ENCODE data around the gene TNFRSF14. TPM values are rescaled to one million over a fixed set of nuclear protein-coding genes. Genes with fewer than 3 reads are reported as not detected.

Gene TNFRSF14
- total and polyA plus RNA-seq, 9 of the 15 experiments (the other 6 are each of a cell fraction or from before 2014, with no cell fraction given): 0.11 to 2.3 (median 0.68) TPM; not detected in 2

GRCh38 chr1:2586154-2587070 lies 30.2 kb downstream of the TNFRSF14 start, which contains the start of gene PRXL2B (continued):
- no peak for TF ChIP-seq GTF2B (IDR thresholded peaks at IDR 0.05; ENCODE audit: extremely low read depth, insufficient read length)
- TF ChIP-seq, protein P1, sequence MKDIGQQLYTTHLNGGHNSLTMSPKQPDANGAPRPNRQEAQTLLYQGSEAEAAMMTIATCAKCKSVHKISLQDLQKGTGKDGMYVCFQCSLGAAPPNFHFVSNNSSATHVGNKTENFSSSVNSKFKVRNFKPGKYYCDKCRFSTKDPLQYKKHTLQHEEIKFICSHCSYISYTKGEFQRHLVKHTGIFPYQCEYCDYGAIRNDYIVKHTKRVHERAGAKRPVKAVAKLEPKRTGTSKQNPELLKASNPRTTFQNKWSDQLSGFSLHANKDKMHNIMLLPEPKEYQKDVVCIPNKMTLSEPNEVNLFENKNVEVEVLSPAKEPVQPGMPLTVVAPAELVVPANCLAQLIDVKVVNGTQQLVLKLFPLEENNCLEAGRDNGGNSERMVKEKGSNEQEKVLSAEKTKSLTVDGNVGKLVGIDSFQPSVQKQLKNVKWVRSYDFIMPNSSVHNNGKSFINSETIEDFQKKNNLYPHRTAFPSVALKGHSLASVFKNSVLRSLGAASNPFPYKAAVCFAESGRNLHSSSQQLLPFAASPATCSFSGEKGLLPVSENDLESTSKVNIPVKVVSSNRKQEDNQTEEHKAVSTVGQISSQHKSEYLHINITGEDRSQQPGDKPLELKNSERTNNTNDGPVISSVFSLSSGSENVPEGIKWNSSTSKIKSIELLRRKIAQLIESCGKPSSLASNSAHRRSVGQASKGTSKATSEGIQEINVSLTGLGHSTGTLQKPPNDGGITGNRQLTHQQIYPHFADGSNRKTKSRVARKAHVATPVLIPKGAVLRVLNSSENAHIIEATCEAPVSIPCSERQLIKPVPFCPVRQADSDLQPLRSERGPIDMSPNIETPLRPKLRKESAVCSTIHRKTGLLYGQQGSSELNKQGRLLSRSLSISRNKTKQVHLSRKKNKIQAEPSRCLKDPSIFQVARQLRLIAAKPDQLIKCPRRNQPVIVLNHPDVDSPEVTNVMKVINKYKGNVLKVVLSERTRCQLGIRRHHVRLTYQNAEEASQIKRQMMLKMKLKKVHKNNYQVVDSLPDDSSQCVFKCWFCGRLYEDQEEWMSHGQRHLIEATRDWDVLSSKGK (CRISPR knock-in tag; IDR thresholded peaks at IDR 0.05): no peak
- TF ChIP-seq NFATC3 (IDR thresholded peaks at IDR 0.05): no peak
- TF ChIP-seq LARP7 (IDR thresholded peaks at IDR 0.05): no peak
- no peak for TF ChIP-seq TGIF2 (CRISPR knock-in tag; IDR thresholded peaks at IDR 0.05)
- TF ChIP-seq, protein P2, sequence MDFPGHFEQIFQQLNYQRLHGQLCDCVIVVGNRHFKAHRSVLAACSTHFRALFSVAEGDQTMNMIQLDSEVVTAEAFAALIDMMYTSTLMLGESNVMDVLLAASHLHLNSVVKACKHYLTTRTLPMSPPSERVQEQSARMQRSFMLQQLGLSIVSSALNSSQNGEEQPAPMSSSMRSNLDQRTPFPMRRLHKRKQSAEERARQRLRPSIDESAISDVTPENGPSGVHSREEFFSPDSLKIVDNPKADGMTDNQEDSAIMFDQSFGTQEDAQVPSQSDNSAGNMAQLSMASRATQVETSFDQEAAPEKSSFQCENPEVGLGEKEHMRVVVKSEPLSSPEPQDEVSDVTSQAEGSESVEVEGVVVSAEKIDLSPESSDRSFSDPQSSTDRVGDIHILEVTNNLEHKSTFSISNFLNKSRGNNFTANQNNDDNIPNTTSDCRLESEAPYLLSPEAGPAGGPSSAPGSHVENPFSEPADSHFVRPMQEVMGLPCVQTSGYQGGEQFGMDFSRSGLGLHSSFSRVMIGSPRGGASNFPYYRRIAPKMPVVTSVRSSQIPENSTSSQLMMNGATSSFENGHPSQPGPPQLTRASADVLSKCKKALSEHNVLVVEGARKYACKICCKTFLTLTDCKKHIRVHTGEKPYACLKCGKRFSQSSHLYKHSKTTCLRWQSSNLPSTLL (IDR thresholded peaks at IDR 0.05): no peak
- 0 out of 2 replicates have a peak, but pooled peaks have one; percentile 12 for TF ChIP-seq MBD2 (IDR thresholded peaks at IDR 0.05; ENCODE audit: borderline replicate concordance, low read depth)
- no peak for TF ChIP-seq EHMT2 (IDR thresholded peaks at IDR 0.05)
- TF ChIP-seq SMAD1 (IDR thresholded peaks at IDR 0.05; ENCODE audit: low read depth, low read length, partially characterized antibody): peak; percentile 42
- TF ChIP-seq MAFK (IDR thresholded peaks at IDR 0.05; ENCODE audit: low read length): no peak
- TF ChIP-seq HNRNPK (IDR thresholded peaks at IDR 0.05; ENCODE audit: low read depth, low read length, poor library complexity, severe bottlenecking): peak; percentile 5
- TF ChIP-seq ZNF175 (CRISPR knock-in tag; IDR thresholded peaks at IDR 0.05; ENCODE audit: low read depth): no peak
- TF ChIP-seq, protein P3, sequence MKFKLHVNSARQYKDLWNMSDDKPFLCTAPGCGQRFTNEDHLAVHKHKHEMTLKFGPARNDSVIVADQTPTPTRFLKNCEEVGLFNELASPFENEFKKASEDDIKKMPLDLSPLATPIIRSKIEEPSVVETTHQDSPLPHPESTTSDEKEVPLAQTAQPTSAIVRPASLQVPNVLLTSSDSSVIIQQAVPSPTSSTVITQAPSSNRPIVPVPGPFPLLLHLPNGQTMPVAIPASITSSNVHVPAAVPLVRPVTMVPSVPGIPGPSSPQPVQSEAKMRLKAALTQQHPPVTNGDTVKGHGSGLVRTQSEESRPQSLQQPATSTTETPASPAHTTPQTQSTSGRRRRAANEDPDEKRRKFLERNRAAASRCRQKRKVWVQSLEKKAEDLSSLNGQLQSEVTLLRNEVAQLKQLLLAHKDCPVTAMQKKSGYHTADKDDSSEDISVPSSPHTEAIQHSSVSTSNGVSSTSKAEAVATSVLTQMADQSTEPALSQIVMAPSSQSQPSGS (CRISPR knock-in tag; IDR thresholded peaks at IDR 0.05): 0 out of 2 replicates have a peak, but pooled peaks have one; percentile 22
- peak; percentile 58 for TF ChIP-seq SAP30 (IDR thresholded peaks at IDR 0.05; ENCODE audit: borderline replicate concordance, insufficient read depth, low read depth, low read length, poor library complexity, severe bottlenecking)
- TF ChIP-seq ETV5 (CRISPR knock-in tag; IDR thresholded peaks at IDR 0.05; ENCODE audit: low read depth): no peak
- no peak for TF ChIP-seq CCAR2 (IDR thresholded peaks at IDR 0.05; ENCODE audit: low read depth, low read length)
- no peak for TF ChIP-seq CEBPB (tag; IDR thresholded peaks at IDR 0.05)
